ENCODE measurements around the gene YY1AP1.

DNA sequence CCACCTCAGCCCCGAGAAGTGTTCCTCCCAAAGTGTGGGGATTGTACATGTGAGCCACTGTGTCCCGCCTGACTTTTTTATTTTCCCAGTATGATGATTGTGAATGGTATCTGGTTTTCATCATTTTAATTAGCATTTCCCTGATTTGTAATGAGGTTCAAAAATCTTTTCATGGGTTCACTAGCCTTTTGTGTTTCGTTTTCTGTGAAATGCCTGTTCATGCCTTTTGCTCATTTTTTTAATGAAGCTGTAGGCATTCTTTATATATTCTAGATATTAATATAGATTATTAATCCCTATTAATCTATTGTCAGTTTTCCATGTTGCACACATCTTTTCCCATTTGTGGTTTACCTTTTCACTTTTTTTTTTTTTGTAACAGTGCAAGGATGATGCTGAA is 20.8 kb upstream of the YY1AP1 start:
- TF ChIP-seq, protein P1, sequence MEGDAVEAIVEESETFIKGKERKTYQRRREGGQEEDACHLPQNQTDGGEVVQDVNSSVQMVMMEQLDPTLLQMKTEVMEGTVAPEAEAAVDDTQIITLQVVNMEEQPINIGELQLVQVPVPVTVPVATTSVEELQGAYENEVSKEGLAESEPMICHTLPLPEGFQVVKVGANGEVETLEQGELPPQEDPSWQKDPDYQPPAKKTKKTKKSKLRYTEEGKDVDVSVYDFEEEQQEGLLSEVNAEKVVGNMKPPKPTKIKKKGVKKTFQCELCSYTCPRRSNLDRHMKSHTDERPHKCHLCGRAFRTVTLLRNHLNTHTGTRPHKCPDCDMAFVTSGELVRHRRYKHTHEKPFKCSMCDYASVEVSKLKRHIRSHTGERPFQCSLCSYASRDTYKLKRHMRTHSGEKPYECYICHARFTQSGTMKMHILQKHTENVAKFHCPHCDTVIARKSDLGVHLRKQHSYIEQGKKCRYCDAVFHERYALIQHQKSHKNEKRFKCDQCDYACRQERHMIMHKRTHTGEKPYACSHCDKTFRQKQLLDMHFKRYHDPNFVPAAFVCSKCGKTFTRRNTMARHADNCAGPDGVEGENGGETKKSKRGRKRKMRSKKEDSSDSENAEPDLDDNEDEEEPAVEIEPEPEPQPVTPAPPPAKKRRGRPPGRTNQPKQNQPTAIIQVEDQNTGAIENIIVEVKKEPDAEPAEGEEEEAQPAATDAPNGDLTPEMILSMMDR (IDR thresholded peaks at IDR 0.05): no peak
- TF ChIP-seq POLR2A (IDR thresholded peaks at IDR 0.05): no peak

All from thyroid gland (tissue), 4 donors.